Heart left ventricle (tissue), 13 donors: ENCODE data around the gene SEC22A.

Experiments used
- POLR2A ChIP-seq, 2 donors: fragments of 450-650 bp; IDR thresholded peaks; one replicate each; pipeline ENCODE4 v1.6.1; 2017; ENCODE audit warnings: antibody characterized with exemption in 2 of 2, mild to moderate bottlenecking in 2 of 2, moderate library complexity in 2 of 2
- TF ChIP-seq, protein P1 (sequence below), 12 donors: fragments of 200-600 bp; sonication (generic) in 4 of 12; IDR thresholded peaks; one replicate each; pipeline versions ENCODE4 v1.5.0 to v1.8.0; 2018 to 2022; ENCODE audit warnings: antibody characterized with exemption in 12 of 12, mild to moderate bottlenecking in 5 of 12
- donor health status: ischemic (EF 13 %, LVEDD 7.1; RV severe dilation, severe dysfunction).
- donor health status: DM: no; HTN: yes; CAD: no.
- donor health status: DM: no; HTN: no; CAD: no.
- donor health status: ischemic (EF 25% LVEDD 6.9; RV normal size, moderate dysfunction).
- donor health status: ischemic (EF 25% LVEDD 5.7; RV mildly dilated, moderate dysfunction).
- donor health status: ischemic (EF 35%, LVEDD 5.7; RV mildly dilated, moderate dysfunction).
- donor health status: nonischemic (EF 11% LVEDD 7.7; RV severe dilation, severe dysfunction).
- donor health status: DM: yes; HTN: yes; CAD: no.
- donor health status: PGD.
- donor health status: ischemic (EF 29% LVEDD 5.4; RV normal size, mild dysfunction).
- donor health status: nonischemic (EF 23%, LVEDD 6.1; RV moderate dilation, normal function).

DNA sequence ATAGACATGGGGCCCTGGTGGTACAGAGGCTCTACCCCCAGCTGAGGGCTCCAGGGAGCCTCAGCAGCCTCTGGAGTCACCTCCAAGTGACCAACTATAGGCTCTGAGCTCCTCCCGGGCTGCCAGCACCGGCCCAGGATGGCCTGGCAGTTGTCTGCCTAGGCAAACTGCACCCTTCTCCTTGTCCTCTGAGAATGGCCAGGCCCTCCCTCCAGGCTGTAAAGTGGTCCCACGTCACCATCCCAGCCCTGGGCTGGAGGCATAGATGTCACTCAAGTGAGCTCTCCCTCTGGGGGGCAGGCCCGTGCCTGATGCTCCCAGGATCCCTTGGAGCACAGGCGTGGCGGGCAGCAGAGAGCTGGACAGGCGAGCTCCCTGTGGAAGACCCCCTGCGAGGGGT is 120.1 kb downstream of the SEC22A start:
- TF ChIP-seq, protein P1, sequence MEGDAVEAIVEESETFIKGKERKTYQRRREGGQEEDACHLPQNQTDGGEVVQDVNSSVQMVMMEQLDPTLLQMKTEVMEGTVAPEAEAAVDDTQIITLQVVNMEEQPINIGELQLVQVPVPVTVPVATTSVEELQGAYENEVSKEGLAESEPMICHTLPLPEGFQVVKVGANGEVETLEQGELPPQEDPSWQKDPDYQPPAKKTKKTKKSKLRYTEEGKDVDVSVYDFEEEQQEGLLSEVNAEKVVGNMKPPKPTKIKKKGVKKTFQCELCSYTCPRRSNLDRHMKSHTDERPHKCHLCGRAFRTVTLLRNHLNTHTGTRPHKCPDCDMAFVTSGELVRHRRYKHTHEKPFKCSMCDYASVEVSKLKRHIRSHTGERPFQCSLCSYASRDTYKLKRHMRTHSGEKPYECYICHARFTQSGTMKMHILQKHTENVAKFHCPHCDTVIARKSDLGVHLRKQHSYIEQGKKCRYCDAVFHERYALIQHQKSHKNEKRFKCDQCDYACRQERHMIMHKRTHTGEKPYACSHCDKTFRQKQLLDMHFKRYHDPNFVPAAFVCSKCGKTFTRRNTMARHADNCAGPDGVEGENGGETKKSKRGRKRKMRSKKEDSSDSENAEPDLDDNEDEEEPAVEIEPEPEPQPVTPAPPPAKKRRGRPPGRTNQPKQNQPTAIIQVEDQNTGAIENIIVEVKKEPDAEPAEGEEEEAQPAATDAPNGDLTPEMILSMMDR (IDR thresholded peaks at IDR 0.05) = no peak
- TF ChIP-seq POLR2A (IDR thresholded peaks at IDR 0.05) = no peak
